MV-4-11 (cell line): ENCODE data around the gene NEAT1.
"Not testable (repeated sequence)": the region's sequence is repeated elsewhere in the genome, so short reads cannot be mapped to it uniquely, and the experiment has no call there.

ENCODE experiments used
- DNase-seq: peaks from one replicate; lab custom pipeline; 2025; lab: John Stamatoyannopoulos, UW

Gene NEAT1

GRCh38 chr11:65404638-65405339 is 17.8 kb upstream of the NEAT1 start:
- DNase-seq, result no peak

- DNase-seq, result no peak
Observed at GRCh38 chr11:65410936-65411680, 11.5 kb upstream of the NEAT1 start.

- no peak for DNase-seq
Observed at GRCh38 chr11:65411681-65412070, 10.9 kb upstream of the NEAT1 start.

- DNase-seq, result no peak
Observed at GRCh38 chr11:65412271-65413076, 10.1 kb upstream of the NEAT1 start.

GRCh38 chr11:65413077-65413664 is 9.4 kb upstream of the NEAT1 start:
- DNase-seq, result not testable (repeated sequence)

GRCh38 chr11:65414776-65415498 is 7.7 kb upstream of the NEAT1 start:
- DNase-seq, result no peak

- DNase-seq, result no peak
Observed at GRCh38 chr11:65415499-65416340, 6.9 kb upstream of the NEAT1 start.

- peak; percentile 66 for DNase-seq
Observed at GRCh38 chr11:65416341-65416824, 6.2 kb upstream of the NEAT1 start.

- peak; percentile 13 for DNase-seq
Observed at GRCh38 chr11:65416841-65417701, 5.5 kb upstream of the NEAT1 start.

- no peak for DNase-seq
Observed at GRCh38 chr11:65417702-65418430, 4.7 kb upstream of the NEAT1 start.

- DNase-seq, result no peak
Observed at GRCh38 chr11:65418431-65418680, 4.2 kb upstream of the NEAT1 start.

GRCh38 chr11:65418681-65419459 is 3.7 kb upstream of the NEAT1 start:
- peak; percentile 98 for DNase-seq

GRCh38 chr11:65419460-65419771 is 3.2 kb upstream of the NEAT1 start:
- DNase-seq, result no peak

GRCh38 chr11:65419772-65420481 is 2.7 kb upstream of the NEAT1 start:
- peak; percentile 67 for DNase-seq

GRCh38 chr11:65420506-65420905 is 2.1 kb upstream of the NEAT1 start:
- DNase-seq, result no peak

GRCh38 chr11:65420979-65421793 is 1.4 kb upstream of the NEAT1 start:
- DNase-seq, result peak; percentile 90
